ENCODE measurements around the gene THYN1.

THYN1 gene

DNA sequence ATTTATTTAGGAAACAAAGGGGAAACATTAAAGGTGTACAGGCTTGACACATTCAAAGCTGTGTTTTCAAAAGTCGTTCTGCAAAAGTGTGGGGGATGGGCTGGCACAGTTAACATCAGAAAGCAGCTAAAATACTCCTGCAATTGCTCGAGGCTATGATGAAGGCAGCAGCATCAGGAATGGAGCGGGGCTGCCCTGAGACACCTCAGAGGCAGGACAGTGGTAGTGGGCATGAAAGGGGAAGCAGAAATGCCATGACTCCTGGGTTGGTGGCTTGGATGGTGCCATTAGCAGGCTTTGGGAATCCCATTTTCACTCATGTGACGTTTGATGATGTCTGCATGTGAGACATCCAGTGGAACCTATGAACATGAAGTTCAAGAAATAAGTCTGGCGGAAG, 30.0 kb downstream of the THYN1 start:
- DNase-seq (ENCODE audit: low read depth, low spot score) = no peak

GRCh38 chr11:134216816-134217215, 36.3 kb downstream of the THYN1 start:
- DNase-seq (ENCODE audit: low read depth, low spot score) = no peak

DNA sequence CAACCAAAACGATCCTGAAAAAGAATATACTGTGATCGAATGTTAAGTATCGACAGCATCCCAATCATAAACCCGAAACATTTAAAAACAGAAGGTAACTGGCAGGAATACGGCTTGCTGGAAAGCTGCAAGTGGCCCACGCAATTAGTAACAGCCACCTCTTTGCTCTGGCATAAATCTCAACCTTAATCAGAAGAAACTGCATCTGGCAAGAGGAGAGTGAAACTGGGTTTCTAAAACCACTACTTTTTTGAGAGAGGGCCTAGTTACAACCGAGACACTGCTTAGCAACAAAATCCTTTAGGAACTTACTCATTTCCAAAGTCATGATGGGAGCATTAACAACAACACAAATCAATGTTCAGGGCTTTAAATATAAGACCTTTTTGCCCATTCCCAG, 37.3 kb downstream of the THYN1 start:
- DNase-seq (ENCODE audit: low read depth, low spot score) = no peak

- no peak for DNase-seq (ENCODE audit: low read depth, low spot score)
Measured at GRCh38 chr11:134207538-134208239, 45.5 kb downstream of the THYN1 start.

DNA sequence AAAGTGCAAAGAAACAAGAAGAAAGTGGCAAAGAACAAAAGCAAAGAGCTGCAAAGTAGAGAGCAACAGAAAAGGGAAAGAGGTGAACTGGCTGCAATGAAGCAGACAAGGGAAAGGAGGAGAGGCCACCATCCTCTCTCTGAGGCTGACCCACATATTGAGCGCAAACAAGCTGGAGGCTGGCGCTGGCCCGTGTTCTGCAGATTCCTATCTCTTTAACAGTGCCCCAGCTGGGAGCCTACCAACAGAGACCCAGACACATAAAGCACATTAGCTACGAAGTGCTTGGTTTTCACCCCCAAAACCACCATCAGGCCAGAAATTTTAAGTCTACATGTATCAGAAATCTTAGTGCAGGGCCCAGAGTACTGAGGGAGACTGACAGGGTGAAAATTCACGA, 47.0 kb downstream of the THYN1 start:
- DNase-seq (ENCODE audit: low read depth, low spot score) = no peak

- no peak for DNase-seq (ENCODE audit: low read depth, low spot score)
Measured at GRCh38 chr11:134205729-134206128, 47.4 kb downstream of the THYN1 start.

- DNase-seq (ENCODE audit: low read depth, low spot score) = no peak
Measured at GRCh38 chr11:134202661-134203060, 50.5 kb downstream of the THYN1 start.

DNA sequence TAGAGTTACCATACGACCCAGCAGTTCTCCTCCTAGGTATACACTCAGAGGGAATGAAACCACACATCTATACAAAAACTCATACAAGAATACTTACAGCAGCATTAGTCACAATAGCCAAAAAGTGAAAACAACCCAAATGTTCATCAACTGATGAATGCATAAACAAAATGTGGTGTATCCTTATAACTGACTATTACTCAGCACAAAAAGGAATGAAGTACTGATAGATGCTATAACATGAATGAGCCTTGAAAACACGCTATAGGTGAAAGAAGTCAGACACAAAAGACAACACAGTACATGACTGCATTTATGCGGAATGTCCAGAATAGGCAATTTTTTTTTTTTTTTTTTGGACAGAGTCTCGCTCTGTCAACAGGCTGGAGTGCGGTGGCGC, 52.5 kb downstream of the THYN1 start:
- no peak for DNase-seq (ENCODE audit: low read depth, low spot score)

GRCh38 chr11:134199531-134199930, 53.6 kb downstream of the THYN1 start:
- DNase-seq (ENCODE audit: low read depth, low spot score) = no peak

All from iPS DF 19.7 (cell line).